Measurements from ENCODE around the gene COASY. TPM values are rescaled to one million over a fixed set of nuclear protein-coding genes. Genes with fewer than 3 reads are reported as not detected.

Gene COASY
- total RNA-seq, 1 donor from 2014 or later = 10.9 TPM

- intact Hi-C loops (cut with DNase I) = no loop called here
- H3K27ac ChIP-seq = no peak overlapping the region
- no peaks in the 10 kb centered on the region for H3K9me3 ChIP-seq
- H3K4me3 ChIP-seq = no peak overlapping the region
- H3K4me1 ChIP-seq = no peaks in the 10 kb centered on the region
- peaks cover 80 to 94% of the 10 kb centered on the region in 2 donors for H3K36me3 ChIP-seq
- TF ChIP-seq CTCF (IDR thresholded peaks at IDR 0.05) = no peak
- no peaks in the 10 kb centered on the region for H3K27me3 ChIP-seq
- DNase-seq (ENCODE audit: low spot score in 2 of 2) = no peak
Measured at GRCh38 chr17:42586514-42587230, 24.7 kb downstream of the COASY start.

GRCh38 chr17:42590886-42591285, 28.9 kb downstream of the COASY start:
- no peak for TF ChIP-seq CTCF (IDR thresholded peaks at IDR 0.05)
- H3K36me3 ChIP-seq = peaks cover 53 to 61% of the 10 kb centered on the region in 2 donors
- no peak overlapping the region for H3K27ac ChIP-seq
- DNase-seq (ENCODE audit: low spot score in 2 of 2) = no peak
- H3K4me3 ChIP-seq = no peak overlapping the region
- H3K4me1 ChIP-seq = no peaks in the 10 kb centered on the region
- H3K27me3 ChIP-seq = no peaks in the 10 kb centered on the region
- intact Hi-C loops (cut with DNase I) = no loop called here
- H3K9me3 ChIP-seq = no peaks in the 10 kb centered on the region

- no peaks in the 10 kb centered on the region for H3K9me3 ChIP-seq
- no peak for TF ChIP-seq CTCF (IDR thresholded peaks at IDR 0.05)
- H3K36me3 ChIP-seq = peaks cover 53 to 56% of the 10 kb centered on the region in 2 donors
- H3K4me1 ChIP-seq = no peaks in the 10 kb centered on the region
- H3K4me3 ChIP-seq = no peak overlapping the region
- no peak for DNase-seq (ENCODE audit: low spot score in 2 of 2)
- intact Hi-C loops (cut with DNase I) = no loop called here
- no peaks in the 10 kb centered on the region for H3K27me3 ChIP-seq
- no peak overlapping the region for H3K27ac ChIP-seq
Measured at GRCh38 chr17:42591411-42591810, 29.5 kb downstream of the COASY start.

- DNase-seq (ENCODE audit: low spot score in 2 of 2) = no peak
- no peak for TF ChIP-seq CTCF (IDR thresholded peaks at IDR 0.05)
- Histone ChIP-seq H3K27me3 (no peaks in the 10 kb centered on the region), H3K4me3 (no peak overlapping the region), H3K9me3 (no peaks in the 10 kb centered on the region), H3K27ac (no peak overlapping the region), H3K4me1 (peaks cover 0 to 5% of the 10 kb centered on the region in 2 donors), H3K36me3 (peaks cover 9 to 13% of the 10 kb centered on the region in 2 donors)
- intact Hi-C loops (cut with DNase I) = no loop called here
Measured at GRCh38 chr17:42596386-42596785, 34.4 kb downstream of the COASY start.

GRCh38 chr17:42598905-42599304, 37.0 kb downstream of the COASY start:
- Histone ChIP-seq H3K27me3 (no peaks in the 10 kb centered on the region), H3K27ac (no peak overlapping the region), H3K4me1 (peaks cover 0 to 5% of the 10 kb centered on the region in 2 donors), H3K4me3 (no peak overlapping the region), H3K9me3 (no peaks in the 10 kb centered on the region), H3K36me3 (peaks cover 7% of the 10 kb centered on the region in 2 donors)
- intact Hi-C loops (cut with DNase I) = no loop called here
- DNase-seq (ENCODE audit: low spot score in 2 of 2) = no peak
- no peak for TF ChIP-seq CTCF (IDR thresholded peaks at IDR 0.05)

Data from ascending aorta (tissue), 2 donors.